HT-29 (cell line): ENCODE measurements around the gene C22orf23. TPM values are rescaled to one million over a fixed set of nuclear protein-coding genes. Genes with fewer than 3 reads are reported as not detected.
A peak's percentile ranks its signal among the peaks of the same experiment; 100 is the strongest.

Experiments
- DNase-seq: peaks from one replicate; pipeline ENCODE4 v3.0.0-alpha.2; 2015; ENCODE audit warnings: low spot score
- total RNA-seq: library from RNA; depleted of rRNA; stranded (reverse); fragments of >200 nt; shearing (Covaris generic); gene quantifications from 2 replicates; pipeline ENCODE4 v1.2.3, GENCODE V29; 2014; rRNA removed

Gene C22orf23
- total RNA-seq, 1 experiment from 2014 or later, result not detected

- peak; percentile 17 for DNase-seq
Observed at GRCh38 chr22:37898441-37899181, 54.8 kb downstream of the C22orf23 start.

GRCh38 chr22:37897807-37898206 is 55.6 kb downstream of the C22orf23 start:
- DNase-seq, result no peak

- DNase-seq, result no peak
Observed at GRCh38 chr22:37896939-37897338, 56.5 kb downstream of the C22orf23 start.

- DNase-seq, result peak; percentile 66
Observed at GRCh38 chr22:37896181-37896592, 57.2 kb downstream of the C22orf23 start.

GRCh38 chr22:37894939-37895670 is 58.3 kb downstream of the C22orf23 start:
- peak; percentile 42 for DNase-seq

GRCh38 chr22:37893583-37893983 is 59.8 kb downstream of the C22orf23 start:
- no peak for DNase-seq

Other genes starting within 250 kb of the C22orf23 start
- 23.5 and 29.6 TPM in 2 replicates for gene GCAT, start 145.7 kb downstream of the C22orf23 start, total RNA-seq
- not detected in 2 replicates for gene GALR3, start 130.2 kb downstream of the C22orf23 start, total RNA-seq
- gene ANKRD54, start 109.3 kb downstream of the C22orf23 start, total RNA-seq, result 17.8 and 19.6 TPM in 2 replicates
- gene EIF3L, start 104.2 kb downstream of the C22orf23 start, total RNA-seq, result 219 and 230 TPM in 2 replicates
- gene MICALL1, start 47.3 kb downstream of the C22orf23 start, total RNA-seq, result 23.7 and 25.7 TPM in 2 replicates
- 122 and 144 TPM in 2 replicates for gene POLR2F, start 98 bp upstream of the C22orf23 start, total RNA-seq
- not detected in 2 replicates for gene SOX10, start 31.0 kb upstream of the C22orf23 start, total RNA-seq
- gene PICK1, start 103.8 kb upstream of the C22orf23 start, total RNA-seq, result 49.5 and 52.5 TPM in 2 replicates
- not detected in 2 replicates for gene SLC16A8, start 130.6 kb upstream of the C22orf23 start, total RNA-seq
- gene BAIAP2L2, start 157.1 kb upstream of the C22orf23 start, total RNA-seq, result 9.5 and 11.6 TPM in 2 replicates
- 13.0 and 16.1 TPM in 2 replicates for gene PLA2G6, start 228.2 kb upstream of the C22orf23 start, total RNA-seq
- gene MAFF, start 248.4 kb upstream of the C22orf23 start, total RNA-seq, result 78.7 and 91.5 TPM in 2 replicates